ENCODE results near the gene BBLN. TPM values are rescaled to one million over a fixed set of nuclear protein-coding genes. Genes with fewer than 3 reads are reported as not detected.
"Not testable (repeated sequence)": the region's sequence is repeated elsewhere in the genome, so short reads cannot be mapped to it uniquely, and the experiment has no call there.

Gene BBLN
- total RNA-seq, 2 experiments from 2014 or later = 53.6 to 55.9 TPM

DNA sequence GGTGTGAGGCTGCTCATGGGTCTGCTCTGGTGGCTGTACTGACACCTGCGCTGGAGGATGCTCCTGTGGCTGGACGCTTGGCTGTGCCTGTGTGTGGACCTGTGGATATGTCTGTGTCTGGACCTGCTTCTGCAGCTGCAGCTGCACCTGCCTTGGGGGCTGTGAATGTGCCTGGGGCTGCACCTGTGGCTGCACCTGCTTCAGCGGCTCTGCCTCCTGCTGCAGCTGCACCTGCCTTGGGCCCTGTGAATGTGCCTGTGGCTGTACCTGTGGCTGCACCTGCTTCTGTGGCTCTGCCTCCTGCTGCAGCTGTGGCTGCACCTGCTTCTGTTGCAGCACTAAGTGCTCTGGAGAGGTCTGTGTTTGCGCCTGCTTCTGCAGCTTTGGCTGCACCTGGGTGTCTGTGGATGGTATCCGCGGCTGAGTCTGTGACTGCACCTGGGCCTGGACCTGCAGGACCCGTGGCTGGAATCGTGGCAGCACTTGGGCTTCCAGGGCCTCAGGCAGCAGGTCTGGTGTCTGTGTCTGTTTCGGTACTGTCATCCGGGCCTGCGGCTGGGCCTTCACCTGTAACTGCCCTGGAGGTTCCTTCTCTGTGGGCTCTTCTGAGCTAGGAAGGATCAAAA is 18.9 kb downstream of the BBLN start:
- no peaks in the 10 kb centered on the region for H3K9me3 Mint-ChIP-seq
- intact Hi-C loops (cut with DNase I, micrococcal nuclease) = no loop called here
- peaks cover 89% of the 10 kb centered on the region for H3K36me3 Mint-ChIP-seq (ENCODE audit: low read depth)
- ATAC-seq (ENCODE audit: poor library complexity) (no peak), DNase-seq (no peak)
- H3K4me1 ChIP-seq (ENCODE audit: insufficient read depth, low read length) = no peaks in the 10 kb centered on the region
- peaks cover 78% of the 10 kb centered on the region for H3K36me3 ChIP-seq (ENCODE audit: insufficient read depth, low read length)
- no peaks in the 10 kb centered on the region for H3K27me3 ChIP-seq (ENCODE audit: control insufficient read depth in 1 of 2, insufficient read depth in 2 of 2, low read length in 2 of 2)
- no peak for TF ChIP-seq CTCF (IDR thresholded peaks at IDR 0.05)
- POLR2A ChIA-PET = no interaction called here
- no peaks in the 10 kb centered on the region for H3K27me3 Mint-ChIP-seq
- no peak overlapping the region for H3K4me3 Mint-ChIP-seq
- CTCF ChIA-PET = no interaction called here
- no peak overlapping the region for H3K27ac ChIP-seq (ENCODE audit: low read depth in 1 of 2, low read length in 2 of 2)
- no peak overlapping the region for H3K27ac Mint-ChIP-seq
- peaks cover 0 to 9% of the 10 kb centered on the region in 2 experiments for H3K9me3 ChIP-seq (ENCODE audit: control insufficient read depth in 1 of 2, insufficient read depth in 1 of 2, low read length in 2 of 2)
- H3K4me1 Mint-ChIP-seq (ENCODE audit: low read depth) = no peaks in the 10 kb centered on the region
- no peak overlapping the region for H3K4me3 ChIP-seq (ENCODE audit: low read length)

GRCh38 chr9:128180001-128180400 is 19.9 kb downstream of the BBLN start:
- Mint-ChIP-seq H3K27ac (no peak overlapping the region), H3K27me3 (no peaks in the 10 kb centered on the region), H3K4me1 (ENCODE audit: low read depth) (no peaks in the 10 kb centered on the region), H3K36me3 (ENCODE audit: low read depth) (peaks cover 83% of the 10 kb centered on the region), H3K4me3 (no peak overlapping the region), H3K9me3 (no peaks in the 10 kb centered on the region)
- DNase-seq (no peak), ATAC-seq (ENCODE audit: poor library complexity) (no peak)
- TF ChIP-seq CTCF (IDR thresholded peaks at IDR 0.05) = no peak
- Histone ChIP-seq H3K36me3 (ENCODE audit: insufficient read depth, low read length) (peaks cover 74% of the 10 kb centered on the region), H3K4me3 (ENCODE audit: low read length) (no peak overlapping the region), H3K27me3 (ENCODE audit: control insufficient read depth in 1 of 2, insufficient read depth in 2 of 2, low read length in 2 of 2) (no peaks in the 10 kb centered on the region), H3K27ac (ENCODE audit: low read depth in 1 of 2, low read length in 2 of 2) (no peak overlapping the region), H3K4me1 (ENCODE audit: insufficient read depth, low read length) (no peaks in the 10 kb centered on the region), H3K9me3 (ENCODE audit: control insufficient read depth in 1 of 2, insufficient read depth in 1 of 2, low read length in 2 of 2) (peaks cover 0 to 9% of the 10 kb centered on the region in 2 experiments)
- CTCF ChIA-PET = no interaction called here
- POLR2A ChIA-PET = no interaction called here
- intact Hi-C loops (cut with DNase I, micrococcal nuclease) = no loop called here

GRCh38 chr9:128180447-128180846 is 20.4 kb downstream of the BBLN start:
- POLR2A ChIA-PET = no interaction called here
- intact Hi-C loops (cut with DNase I, micrococcal nuclease) = no loop called here
- Histone ChIP-seq H3K36me3 (ENCODE audit: insufficient read depth, low read length) (peaks cover 74% of the 10 kb centered on the region), H3K27ac (ENCODE audit: low read depth in 1 of 2, low read length in 2 of 2) (no peak overlapping the region), H3K27me3 (ENCODE audit: control insufficient read depth in 1 of 2, insufficient read depth in 2 of 2, low read length in 2 of 2) (no peaks in the 10 kb centered on the region), H3K9me3 (ENCODE audit: control insufficient read depth in 1 of 2, insufficient read depth in 1 of 2, low read length in 2 of 2) (peaks cover 0 to 9% of the 10 kb centered on the region in 2 experiments), H3K4me3 (ENCODE audit: low read length) (no peak overlapping the region), H3K4me1 (ENCODE audit: insufficient read depth, low read length) (no peaks in the 10 kb centered on the region)
- Mint-ChIP-seq H3K36me3 (ENCODE audit: low read depth) (peaks cover 83% of the 10 kb centered on the region), H3K4me1 (ENCODE audit: low read depth) (no peaks in the 10 kb centered on the region), H3K27ac (no peak overlapping the region), H3K4me3 (no peak overlapping the region), H3K27me3 (no peaks in the 10 kb centered on the region), H3K9me3 (no peaks in the 10 kb centered on the region)
- ATAC-seq (ENCODE audit: poor library complexity) (no peak), DNase-seq (no peak)
- TF ChIP-seq CTCF (IDR thresholded peaks at IDR 0.05) = no peak
- CTCF ChIA-PET = no interaction called here

DNA sequence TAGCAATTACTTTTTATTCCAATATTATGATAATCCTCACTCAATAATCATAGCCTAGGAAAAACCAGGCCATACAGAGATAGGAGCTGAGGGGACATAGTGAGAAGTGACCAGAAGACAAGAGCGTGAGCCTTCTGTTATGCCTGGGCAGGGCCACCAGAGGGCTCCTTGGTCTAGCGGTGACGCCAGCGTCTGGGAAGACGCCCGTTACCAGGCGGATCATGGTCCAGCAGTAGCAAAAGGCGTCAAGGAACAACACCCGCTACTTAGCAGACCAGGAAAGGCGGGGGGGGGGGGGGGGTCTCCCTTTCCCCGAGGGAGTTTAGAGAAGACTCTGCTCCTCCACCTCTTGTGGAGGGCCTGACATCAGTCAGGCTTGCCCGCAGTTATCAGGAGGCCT is 21.4 kb downstream of the BBLN start:
- H3K9me3 ChIP-seq (ENCODE audit: control insufficient read depth in 1 of 2, insufficient read depth in 1 of 2, low read length in 2 of 2); H3K4me3 ChIP-seq (ENCODE audit: low read length); CTCF ChIA-PET; H3K27me3 Mint-ChIP-seq; H3K4me3 Mint-ChIP-seq; DNase-seq; POLR2A ChIA-PET; ATAC-seq (ENCODE audit: poor library complexity); H3K27ac Mint-ChIP-seq; H3K27ac ChIP-seq (ENCODE audit: low read depth in 1 of 2, low read length in 2 of 2); H3K9me3 Mint-ChIP-seq; H3K4me1 ChIP-seq (ENCODE audit: insufficient read depth, low read length); H3K4me1 Mint-ChIP-seq (ENCODE audit: low read depth); H3K27me3 ChIP-seq (ENCODE audit: control insufficient read depth in 1 of 2, insufficient read depth in 2 of 2, low read length in 2 of 2); intact Hi-C loops (cut with DNase I, micrococcal nuclease): not testable (repeated sequence)
- peaks cover 83% of the 10 kb centered on the region for H3K36me3 Mint-ChIP-seq (ENCODE audit: low read depth)
- H3K36me3 ChIP-seq (ENCODE audit: insufficient read depth, low read length) = peaks cover 71% of the 10 kb centered on the region
